KMS-11 (cell line): ENCODE results near the gene PTBP1.
"Not testable (repeated sequence)": the region's sequence is repeated elsewhere in the genome, so short reads cannot be mapped to it uniquely, and the experiment has no call there.

Source experiments
- H2AFZ ChIP-seq: fragments of 200-600 bp; sonication (generic); 2 replicates; pipeline ENCODE4 v1.6.1; 2016; ENCODE audit warnings: antibody characterized with exemption, mixed run types, low read depth
- H3K27ac ChIP-seq: fragments of 200-600 bp; sonication (generic); 2 replicates; pipeline ENCODE4 v1.6.1; 2016; ENCODE audit warnings: mild to moderate bottlenecking, mixed run types
- H3K27me3 ChIP-seq: fragments of 200-600 bp; sonication (generic); 2 replicates; pipeline ENCODE4 v1.6.1; 2017; ENCODE audit warnings: mild to moderate bottlenecking, low read depth, mixed run types, moderate library complexity; ENCODE audit not compliant: insufficient read depth
- H3K36me3 ChIP-seq: fragments of 200-600 bp; sonication (generic); 2 replicates; pipeline ENCODE4 v1.6.1; 2017; ENCODE audit warnings: mild to moderate bottlenecking, mixed run types; ENCODE audit not compliant: insufficient read depth
- H3K4me1 ChIP-seq: fragments of 200-600 bp; sonication (generic); 2 replicates; pipeline ENCODE4 v1.6.1; 2016; ENCODE audit warnings: mild to moderate bottlenecking, low read depth, mixed run types; ENCODE audit not compliant: poor library complexity, severe bottlenecking
- H3K4me2 ChIP-seq: fragments of 200-600 bp; sonication (generic); 2 replicates; pipeline ENCODE4 v1.7.0; 2016; ENCODE audit warnings: mild to moderate bottlenecking, mixed run types
- H3K4me3 ChIP-seq: fragments of 200-600 bp; sonication (generic); IDR thresholded peaks from 2 replicates; pipeline ENCODE4 v1.6.1; 2017; ENCODE audit warnings: low read depth, low read length, mixed read lengths; ENCODE audit not compliant: insufficient read depth
- H3K79me2 ChIP-seq: fragments of 200-600 bp; sonication (generic); 2 replicates; pipeline ENCODE4 v1.6.1; 2016; ENCODE audit warnings: low read depth, mixed run types; ENCODE audit not compliant: insufficient read depth
- H3K9ac ChIP-seq: fragments of 200-600 bp; sonication (generic); 2 replicates; pipeline ENCODE4 v1.6.1; 2016; ENCODE audit warnings: mild to moderate bottlenecking, mixed run types
- H4K20me1 ChIP-seq: fragments of 200-600 bp; sonication (generic); 2 replicates; pipeline ENCODE4 v1.6.1; 2016; ENCODE audit warnings: mild to moderate bottlenecking, mixed run types; ENCODE audit not compliant: insufficient read depth
- CTCF ChIP-seq: fragments of 200-600 bp; sonication (generic); conservative IDR thresholded peaks from 2 replicates; pipeline ENCODE4 v1.6.1; 2017; ENCODE audit warnings: low read depth, mild to moderate bottlenecking, antibody characterized with exemption, low read length, moderate library complexity, mixed read lengths

PTBP1 gene

GRCh38 chr19:850221-850978 lies 53.1 kb downstream of the PTBP1 start:
- Histone ChIP-seq H3K27me3 (peaks cover 8% of the 10 kb centered on the region; the same call in 1 of the 2 replicates), H3K9ac (no peak overlapping the region), H3K79me2 (peaks cover 21% of the 10 kb centered on the region), H3K27ac (no peak overlapping the region), H3K4me2 (no peak overlapping the region), H4K20me1 (no peaks in the 10 kb centered on the region), H3K4me1 (peaks cover 15% of the 10 kb centered on the region), H3K36me3 (no peaks in the 10 kb centered on the region), H2AFZ (no peak overlapping the region), H3K4me3 (no peak overlapping the region)
- TF ChIP-seq CTCF, result no peak

- Histone ChIP-seq H3K79me2 (peaks cover 21% of the 10 kb centered on the region), H4K20me1 (no peaks in the 10 kb centered on the region), H3K27ac (no peak overlapping the region), H3K4me1 (peaks cover 15% of the 10 kb centered on the region), H3K36me3 (no peaks in the 10 kb centered on the region), H2AFZ (no peak overlapping the region), H3K27me3 (peaks cover 8% of the 10 kb centered on the region; the same call in 1 of the 2 replicates), H3K4me3 (no peak overlapping the region), H3K4me2 (no peak overlapping the region), H3K9ac (no peak overlapping the region)
- no peak for TF ChIP-seq CTCF
These were observed 53.7 kb downstream of the PTBP1 start for GRCh38 chr19:850979-851335.

GRCh38 chr19:852136-853013 lies 55.1 kb downstream of the PTBP1 start, which contains the start of gene ELANE:
TSS of gene ELANE (plus strand) at chr19:852303. CDS start at chr19:852329, 26 bp downstream.
- H3K4me3 ChIP-seq, result no peak within 1 kb of the TSS
- peaks cover 10% of the 10 kb centered on the region for H3K4me1 ChIP-seq
- no peak for TF ChIP-seq CTCF
- H3K4me2 ChIP-seq, result no peak within 1 kb of the TSS
- H2AFZ ChIP-seq, result no peak within 1 kb of the TSS
- H3K36me3 ChIP-seq, result no peaks in the 10 kb centered on the region
- H3K27me3 ChIP-seq, result peaks cover 8% of the 10 kb centered on the region; the same call in 1 of the 2 replicates
- no peaks in the 10 kb centered on the region for H4K20me1 ChIP-seq
- H3K27ac ChIP-seq, result no peak within 1 kb of the TSS
- H3K9ac ChIP-seq, result no peak within 1 kb of the TSS
- peaks cover 8% of the 10 kb centered on the region for H3K79me2 ChIP-seq

GRCh38 chr19:853014-853585 lies 55.8 kb downstream of the PTBP1 start:
- peaks cover 4% of the 10 kb centered on the region for H3K4me1 ChIP-seq
- no peaks in the 10 kb centered on the region for H3K36me3 ChIP-seq
- TF ChIP-seq CTCF, result no peak
- H3K4me3 ChIP-seq, result no peak overlapping the region
- H4K20me1 ChIP-seq, result no peaks in the 10 kb centered on the region
- H3K9ac ChIP-seq, result no peak overlapping the region
- peaks cover 1% of the 10 kb centered on the region; the same call in 1 of the 2 replicates for H3K79me2 ChIP-seq
- H2AFZ ChIP-seq, result no peak overlapping the region
- H3K27me3 ChIP-seq, result peaks cover 8% of the 10 kb centered on the region; the same call in 1 of the 2 replicates
- no peak overlapping the region for H3K27ac ChIP-seq
- no peak overlapping the region for H3K4me2 ChIP-seq

GRCh38 chr19:853614-854220 lies 56.5 kb downstream of the PTBP1 start:
- H2AFZ ChIP-seq, H3K36me3 ChIP-seq, H3K4me3 ChIP-seq, H3K79me2 ChIP-seq, H3K4me1 ChIP-seq, H3K27ac ChIP-seq, H3K27me3 ChIP-seq, H3K9ac ChIP-seq, H3K4me2 ChIP-seq, H4K20me1 ChIP-seq: not testable (repeated sequence)
